ENCODE measurements around the gene ASB14.
"Not testable (repeated sequence)": the region's sequence is repeated elsewhere in the genome, so short reads cannot be mapped to it uniquely, and the experiment has no call there.

Gene ASB14

DNA sequence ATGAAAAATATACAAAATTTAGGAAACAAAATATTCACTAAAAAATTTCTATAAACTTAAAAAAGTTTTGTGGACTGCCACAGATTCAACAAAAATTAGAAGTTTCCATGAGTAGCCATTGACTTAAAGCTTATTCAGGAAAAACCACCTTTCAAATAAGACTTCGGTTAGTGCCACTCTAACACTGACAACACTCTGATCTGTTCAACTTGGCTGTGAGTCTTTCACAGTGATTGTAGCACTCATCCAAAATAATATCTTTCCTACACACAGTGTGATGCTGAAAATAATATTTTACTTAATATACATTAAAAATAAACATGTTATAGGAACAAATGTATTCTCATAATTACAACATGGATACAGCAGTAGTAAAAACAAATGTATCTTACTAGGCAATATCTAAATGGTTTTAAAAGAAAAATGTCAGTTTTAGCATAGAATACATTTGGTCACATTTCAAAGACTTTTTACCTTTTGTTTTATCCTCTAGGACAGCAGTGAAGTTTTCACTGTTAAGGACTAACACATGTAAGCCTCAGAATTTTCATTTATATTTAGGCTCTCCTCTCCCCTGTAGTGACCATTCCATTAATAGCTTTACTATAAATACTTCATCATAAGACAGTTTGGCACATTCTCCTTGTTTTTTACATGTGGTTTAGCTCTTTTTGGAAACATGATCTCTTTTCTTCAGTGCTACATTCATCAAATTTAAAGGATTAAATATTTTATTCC, at the start of gene ASB14:
ASB14 (minus strand) TSS at position 527 of the 738 bp plus-strand sequence. CDS start 652 bp downstream, outside the sequence.
- DNase-seq: no peak

- DNase-seq: not testable (repeated sequence)
Measured at GRCh38 chr3:57339071-57339642, 46.7 kb upstream of the ASB14 start.

DNA sequence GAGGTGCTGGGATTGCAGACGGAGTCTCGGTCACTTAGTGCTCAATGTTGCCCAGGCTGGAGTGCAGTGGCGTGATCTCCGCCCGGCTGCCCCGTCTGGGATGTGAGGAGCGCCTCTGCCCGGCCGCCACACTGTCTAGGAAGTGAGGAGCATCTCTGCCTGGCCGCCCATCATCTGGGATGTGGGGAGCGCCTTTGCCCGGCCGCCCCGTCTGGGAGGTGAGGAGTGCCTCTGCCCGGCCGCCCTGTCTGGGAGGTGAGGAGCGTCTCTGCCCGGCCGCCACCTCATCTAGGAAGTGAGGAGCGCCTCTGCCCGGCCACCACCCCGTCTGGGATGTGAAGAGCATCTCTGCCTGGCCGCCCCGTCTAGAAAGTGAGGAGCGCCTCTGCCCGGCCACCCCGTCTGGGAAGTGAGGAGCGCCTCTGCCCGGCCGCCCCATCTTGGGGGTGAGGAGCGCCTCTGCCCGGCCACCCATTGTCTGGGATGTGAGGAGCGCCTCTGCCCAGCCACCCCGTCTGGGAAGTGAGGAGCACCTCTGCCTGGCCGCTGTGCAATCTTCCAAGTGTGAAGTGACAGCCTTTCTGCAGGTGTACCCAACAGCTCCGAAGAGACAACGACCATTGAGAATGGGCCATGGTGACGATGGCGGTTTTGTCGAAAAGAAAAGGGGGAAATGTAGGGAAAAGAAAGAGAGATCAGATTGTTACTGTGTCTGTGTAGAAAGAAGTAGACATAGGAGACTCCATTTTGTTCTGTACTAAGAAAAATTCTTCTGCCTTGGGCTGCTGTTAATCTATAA, 46.0 kb upstream of the ASB14 start:
- DNase-seq: not testable (repeated sequence)

GRCh38 chr3:57335283-57335938, 42.9 kb upstream of the ASB14 start:
- DNase-seq: no peak

- no peak for DNase-seq
Measured at GRCh38 chr3:57331078-57331610, 38.7 kb upstream of the ASB14 start.

DNA sequence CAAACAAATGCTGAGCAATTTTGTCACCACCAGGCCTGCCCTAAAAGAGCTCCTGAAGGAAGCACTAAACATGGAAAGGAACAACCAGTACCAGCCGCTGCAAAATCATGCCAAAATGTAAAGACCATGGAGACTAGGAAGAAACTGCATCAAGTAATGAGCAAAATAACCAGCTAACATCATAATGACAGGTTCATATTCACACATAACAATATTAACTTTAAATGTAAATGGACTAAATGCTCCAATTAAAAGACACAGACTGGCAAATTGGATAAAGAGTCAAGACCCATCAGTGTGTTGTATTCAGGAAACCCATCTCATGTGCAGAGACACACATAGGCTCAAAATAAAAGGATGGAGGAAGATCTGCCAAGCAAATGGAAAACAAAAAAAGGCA, 34.0 kb upstream of the ASB14 start:
- not testable (repeated sequence) for DNase-seq

DNA sequence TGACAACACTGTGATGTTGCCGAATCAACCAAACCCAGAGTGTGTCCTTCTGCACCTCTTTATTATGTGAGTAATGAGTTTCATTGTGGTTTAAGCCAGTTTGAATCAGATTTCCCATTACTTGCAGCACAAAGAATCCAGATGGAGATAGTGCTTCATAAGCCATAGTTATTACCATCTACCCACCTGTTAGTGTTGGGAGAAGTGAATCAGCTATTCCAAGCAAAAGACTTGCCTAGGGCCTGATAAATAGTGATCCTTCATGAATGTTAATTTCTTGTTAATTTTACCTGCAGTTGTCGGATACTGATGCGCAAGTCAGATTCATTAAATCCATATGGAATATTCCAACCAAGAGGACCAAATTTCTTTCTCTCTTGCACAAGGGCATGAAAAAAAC, 21.7 kb upstream of the ASB14 start:
- no peak for DNase-seq

- DNase-seq: no peak
Measured at GRCh38 chr3:57309769-57310360, 17.4 kb upstream of the ASB14 start.

DNA sequence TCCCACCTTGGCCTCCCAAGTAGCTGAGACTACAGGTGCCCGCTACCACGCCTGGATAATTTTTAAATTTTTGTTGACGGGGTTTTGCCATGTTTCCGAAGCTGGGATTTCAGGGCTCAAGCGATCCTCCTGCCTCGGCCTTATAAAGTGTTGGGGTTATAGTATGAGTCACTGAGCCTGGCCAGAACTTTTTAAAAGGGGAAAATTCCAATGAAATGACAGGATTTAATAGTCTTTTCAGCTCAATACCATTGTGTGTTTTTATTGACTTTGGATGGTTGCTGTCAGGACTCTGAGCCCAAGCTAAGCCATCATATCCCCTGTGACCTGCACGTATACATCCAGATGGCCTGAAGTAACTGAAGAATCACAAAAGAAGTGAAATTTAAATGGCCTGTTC, 11.0 kb upstream of the ASB14 start:
- not testable (repeated sequence) for DNase-seq

- DNase-seq: no peak
Measured at GRCh38 chr3:57298041-57298440, 5.6 kb upstream of the ASB14 start.

DNA sequence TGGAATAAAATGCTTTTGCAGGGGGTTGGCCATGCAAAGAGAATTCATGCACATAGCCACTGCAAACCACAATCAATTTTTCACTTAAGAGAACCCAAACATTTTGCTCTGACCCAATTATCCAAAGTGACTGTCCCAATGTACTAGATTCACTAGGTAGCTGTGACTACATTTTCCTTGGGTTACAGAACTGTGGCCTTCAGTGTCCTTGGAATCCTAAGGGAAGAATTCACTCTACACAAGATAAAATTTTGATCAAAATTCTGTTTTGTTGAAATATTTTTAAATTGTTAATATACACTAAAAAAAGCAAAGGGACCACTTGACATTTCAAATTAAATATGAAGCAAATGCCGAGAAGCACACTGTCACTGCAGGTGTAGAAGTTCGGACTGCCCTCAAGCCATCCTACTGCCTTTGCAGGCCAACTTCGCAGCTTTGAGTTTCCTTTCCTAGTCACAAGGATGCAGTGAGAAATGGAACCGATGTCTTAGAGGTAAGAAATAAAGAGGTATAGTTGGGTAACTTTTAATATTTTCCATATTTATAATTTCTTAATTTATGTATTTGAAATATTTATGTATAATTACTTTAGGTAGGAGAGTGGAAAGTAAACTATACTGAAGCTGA, 527 bp upstream of the ASB14 start:
- no peak for DNase-seq

DNA sequence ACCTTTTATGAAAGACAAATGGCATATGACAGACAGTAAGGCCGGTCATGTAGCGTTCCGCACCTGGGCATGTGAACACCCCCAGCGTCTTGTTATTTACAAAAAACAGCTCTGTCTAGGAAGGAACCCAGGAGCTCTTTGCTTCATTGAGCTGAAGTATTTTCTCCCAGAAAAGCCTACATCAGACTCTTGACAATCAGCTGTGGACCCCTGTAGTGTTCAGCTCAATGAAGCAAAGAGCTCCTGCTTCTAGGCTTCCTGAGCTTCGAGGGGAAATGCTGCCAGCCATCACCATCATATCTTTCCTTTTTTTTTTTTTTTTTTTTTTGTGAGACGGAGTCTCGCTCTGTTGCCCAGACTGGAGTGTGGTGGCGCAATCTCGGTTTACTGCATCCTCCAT, 4.1 kb downstream of the ASB14 start:
- DNase-seq: no peak

DNA sequence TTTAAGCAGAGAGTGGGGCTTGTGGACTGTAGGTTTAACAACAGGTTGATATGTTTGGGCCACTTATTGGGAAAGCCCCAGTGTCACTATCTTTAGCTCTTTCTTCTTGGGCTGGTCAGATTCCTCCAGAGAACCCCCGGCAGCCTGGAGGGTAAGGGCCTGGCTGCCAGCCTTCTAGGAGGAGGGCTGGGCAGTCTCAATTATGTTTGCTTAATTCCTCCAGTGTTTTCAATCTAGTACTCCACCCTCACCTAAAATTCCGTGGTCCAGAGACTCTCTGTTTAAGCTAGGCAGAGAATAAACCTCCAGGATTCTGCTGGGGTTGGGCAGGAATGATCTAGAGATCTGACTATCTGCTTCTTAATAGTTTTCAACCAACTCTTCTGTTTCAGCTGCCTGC, 5.3 kb downstream of the ASB14 start:
- no peak for DNase-seq

DNA sequence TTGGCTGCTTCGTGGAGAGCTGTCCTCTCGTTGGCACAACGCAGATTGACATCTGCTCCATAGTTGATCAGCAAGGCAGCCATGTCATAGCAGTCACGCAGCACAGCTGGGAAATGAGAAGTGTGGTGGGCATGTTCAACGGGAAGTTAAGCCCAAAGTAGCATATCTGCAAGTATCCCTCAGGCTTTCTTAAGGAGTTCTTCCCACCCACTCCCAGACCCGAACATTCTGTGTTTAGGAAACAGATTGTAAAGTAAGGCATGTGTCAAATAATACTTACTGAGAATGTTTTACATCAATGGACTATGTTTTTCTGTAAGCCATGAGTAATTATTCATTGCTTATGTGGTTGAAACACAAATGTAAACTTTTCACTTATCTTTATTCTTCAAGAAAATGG, 9.2 kb downstream of the ASB14 start:
- DNase-seq: no peak

DNA sequence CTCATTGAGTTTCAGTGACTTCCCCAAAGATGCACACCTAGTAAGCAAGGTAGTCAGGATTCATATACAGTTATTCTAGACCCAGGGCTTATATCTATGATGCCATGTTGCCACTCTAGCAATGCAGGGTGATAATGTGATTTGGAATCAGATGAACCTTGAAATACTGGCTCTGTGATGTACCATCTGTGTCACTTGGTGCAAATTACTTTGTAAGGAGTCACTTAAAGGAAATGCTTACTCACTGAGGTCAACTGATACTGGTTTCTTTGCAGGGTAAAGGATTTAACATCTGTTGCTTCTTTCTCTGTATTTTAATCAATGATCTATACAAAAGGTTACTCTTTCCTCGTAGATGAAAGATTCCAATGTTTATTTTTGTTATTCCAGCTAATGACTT, 10.8 kb downstream of the ASB14 start:
- peak; percentile 11 for DNase-seq

GRCh38 chr3:57279685-57280084, 12.8 kb downstream of the ASB14 start:
- DNase-seq: no peak

GRCh38 chr3:57278237-57278636, 14.2 kb downstream of the ASB14 start:
- DNase-seq: no peak

- no peak for DNase-seq
Measured at GRCh38 chr3:57275393-57275792, 17.1 kb downstream of the ASB14 start.

GRCh38 chr3:57274845-57275244, 17.6 kb downstream of the ASB14 start:
- no peak for DNase-seq

DNA sequence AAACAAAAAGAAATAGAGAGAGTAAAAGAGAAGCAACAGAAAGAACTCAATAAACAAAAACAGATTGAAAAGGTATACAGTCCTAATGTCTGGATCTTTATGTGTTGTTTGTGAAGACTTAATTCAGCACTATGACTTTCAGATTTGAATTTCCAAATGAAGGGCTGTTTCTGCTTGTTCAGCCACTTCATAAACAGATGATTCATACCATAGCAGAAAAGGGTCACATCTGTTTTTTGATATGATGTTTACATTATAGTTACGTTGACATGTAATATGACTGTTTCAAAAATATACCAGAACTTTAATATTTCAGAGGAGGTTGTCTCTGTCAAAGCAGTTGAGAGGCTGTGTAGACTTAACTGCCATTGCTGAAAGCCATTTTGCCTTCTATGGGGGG, 24.1 kb downstream of the ASB14 start:
- no peak for DNase-seq

DNA sequence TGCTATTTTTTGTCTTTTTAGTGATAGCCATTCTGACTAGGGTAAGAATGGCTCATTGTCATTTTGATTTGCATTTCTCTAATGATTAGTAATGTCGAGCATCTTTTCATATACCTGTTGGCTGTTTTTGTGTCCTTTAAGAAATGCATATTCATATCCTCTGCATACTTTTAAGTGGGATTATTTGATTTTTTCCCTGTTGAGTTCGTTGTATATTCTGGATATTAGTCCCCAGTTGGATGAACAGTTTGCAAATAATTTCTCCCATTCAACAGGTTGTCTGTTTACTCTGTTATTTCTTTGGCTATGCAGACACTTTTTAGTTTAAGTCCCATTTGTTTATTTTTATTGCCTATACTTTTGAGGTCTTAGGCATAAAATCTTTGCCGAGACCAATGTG, 30.6 kb downstream of the ASB14 start:
- DNase-seq: no peak

DNA sequence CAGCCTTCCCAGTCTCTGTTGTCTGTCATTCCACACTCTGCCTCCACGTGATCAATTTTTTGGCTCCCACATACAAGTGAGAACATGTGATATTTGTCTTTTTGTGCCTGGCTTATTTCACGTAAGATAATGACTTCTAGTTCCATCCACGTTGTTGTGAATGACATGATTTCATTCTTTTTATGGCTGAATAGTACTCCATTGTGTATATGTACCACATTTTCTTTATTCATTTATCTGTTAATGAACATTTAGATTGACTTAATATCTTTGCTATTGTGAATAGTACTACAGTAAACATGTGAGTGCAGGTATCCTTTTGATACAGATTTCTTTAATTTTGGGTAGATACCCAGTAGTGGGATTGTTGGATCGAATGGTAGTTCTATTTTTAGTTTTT, 31.4 kb downstream of the ASB14 start:
- DNase-seq: no peak

Measured in MV-4-11 (cell line).